Spleen (tissue), 13 donors: Measurements from ENCODE around the gene ADM. TPM values are rescaled to one million over a fixed set of nuclear protein-coding genes. Genes with fewer than 3 reads are reported as not detected.

Source experiments
- DNase-seq: peaks from one replicate; pipeline ENCODE4 v3.0.0-alpha.2; 2020
- H3K27ac ChIP-seq, 8 donors: fragments of 200-600 bp; sonication (generic) in 7 of 8; 1 replicate in 4 of 8; 2 replicates in 4 of 8; pipeline versions ENCODE4 v1.5.0 to v1.8.0; 2016 to 2021; ENCODE audit warnings: inconsistent platforms in 4 of 8, mild to moderate bottlenecking in 4 of 8, moderate library complexity in 1 of 8
- H3K27me3 ChIP-seq, 7 donors: fragments of 200-600 bp; sonication (generic) in 6 of 7; replicated peaks in 1 of 7; 1 replicate in 4 of 7; 2 replicates in 3 of 7; pipeline versions ENCODE4 v1.5.0 to v1.8.0; 2016 to 2021; ENCODE audit warnings: inconsistent platforms in 3 of 7, mild to moderate bottlenecking in 1 of 7
- H3K36me3 ChIP-seq, 6 donors: fragments of 200-600 bp; sonication (generic) in 5 of 6; 1 replicate in 4 of 6; 2 replicates in 2 of 6; pipeline versions ENCODE4 v1.5.0 to v1.8.0; 2016 to 2021; ENCODE audit warnings: inconsistent platforms in 2 of 6
- H3K4me1 ChIP-seq, 6 donors: fragments of 200-600 bp; sonication (generic) in 5 of 6; 1 replicate in 3 of 6; 2 replicates in 3 of 6; pipeline versions ENCODE4 v1.5.0 to v1.8.0; 2016 to 2021; ENCODE audit warnings: inconsistent platforms in 3 of 6
- H3K4me3 ChIP-seq, 8 donors: fragments of 200-600 bp; sonication (generic) in 7 of 8; 1 replicate in 4 of 8; 2 replicates in 4 of 8; pipeline versions ENCODE4 v1.5.0 to v1.8.0; 2016 to 2021; ENCODE audit warnings: inconsistent platforms in 4 of 8, mild to moderate bottlenecking in 4 of 8, moderate library complexity in 2 of 8
- H3K9me3 ChIP-seq, 8 donors: fragments of 200-600 bp; sonication (generic) in 7 of 8; 1 replicate in 4 of 8; 2 replicates in 4 of 8; pipeline versions ENCODE4 v1.5.0 to v1.8.0; 2016 to 2021; ENCODE audit warnings: inconsistent platforms in 4 of 8
- POLR2A ChIP-seq, 3 donors: fragments of 450-650 bp; IDR thresholded peaks; one replicate each; pipeline ENCODE4 v1.5.1; 2017; ENCODE audit warnings: antibody characterized with exemption in 3 of 3, mild to moderate bottlenecking in 1 of 3
- POLR2AphosphoS5 ChIP-seq, 3 donors: sonication (generic); formaldehyde crosslinking; IDR thresholded peaks; one replicate each; pipeline ENCODE4 v1.5.1; 2017; ENCODE audit warnings: antibody characterized with exemption in 3 of 3
- WGBS, 5 donors: extraction: QIAGEN DNeasy Blood & Tissue Kit in 3 of 5; methylation state at CpG; one replicate each; pipeline versions ENCODE4 v1.1.5 to v1.1.7; 2013 to 2018; 5-methylcytosine and 5-hydroxymethylcytosine counted together
- intact Hi-C: fragments of 100-400 bp; cut with DNase I; formaldehyde crosslinking; loops from one replicate; pipeline ENCODE4 v1.15.0; 2023; ENCODE audit warnings: low total_unique reads
- long read RNA-seq, 2 donors: transcript quantifications; one replicate each; lab custom pipeline, GENCODE V29; 2026
- polyA plus RNA-seq, 3 donors: library from polyadenylated mRNA; stranded (reverse); fragments of 200-250 nt; gene quantifications; one replicate each; pipeline ENCODE4 v1.2.1, GENCODE V29; 2013
- total RNA-seq, 7 donors: library from RNA; depleted of rRNA in 3 of 7; stranded (reverse); fragments of >200 nt in 3 of 7; fragmentation: NEBNext Ultra II Directional in 4 of 7; extraction: Animal tissue kit (Norgen Biotek cat#: 25700) in 4 of 7; gene quantifications; one replicate each; pipeline versions ENCODE4 v1.1.0 to v1.2.1, GENCODE V29; 2016 to 2021
- TF ChIP-seq, protein P1 (sequence below), 11 experiments: fragments of 200-600 bp in 7 of 11; fragments of 450-650 bp in 4 of 11; sonication (generic) in 4 of 11; IDR thresholded peaks in 8 of 11; conservative IDR thresholded peaks in 3 of 11; 1 replicate in 7 of 11; 2 replicates in 4 of 11; pipeline versions ENCODE4 v1.4.0 to v1.8.0; 2016 to 2021; ENCODE audit warnings: antibody characterized with exemption in 11 of 11, inconsistent platforms in 4 of 11, mild to moderate bottlenecking in 1 of 11
- donor health status: healthy with polysubstance abuse.
- donor health status: DM: no; HTN: no; CAD: no; lungs with moderate emphysema.
- donor health status: DM: no; HTN: no; CAD: no.
- donor health status: Bipolar disorder and iron deficiency.
- donor health status: healthy.
- donor health status: DM: no; HTN: no; CAD: no.
- donor health status: DM: yes; HTN: yes; CAD: no.

Gene ADM, protein sequence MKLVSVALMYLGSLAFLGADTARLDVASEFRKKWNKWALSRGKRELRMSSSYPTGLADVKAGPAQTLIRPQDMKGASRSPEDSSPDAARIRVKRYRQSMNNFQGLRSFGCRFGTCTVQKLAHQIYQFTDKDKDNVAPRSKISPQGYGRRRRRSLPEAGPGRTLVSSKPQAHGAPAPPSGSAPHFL
- 10 to 100 TPM; 25.6 to 88.0 (median 38.3) TPM for total RNA-seq
- polyA plus RNA-seq: 1 to 10 TPM; 5.2 to 7.8 (median 7.3) TPM
- long read RNA-seq, donor 1, partial matches to known transcripts: 0 of 2 reads
- long read RNA-seq, donor 1, other reads (novel, unspliced or antisense): 0 of 2 reads
- long read RNA-seq, donor 2, partial matches to known transcripts: 0 of 3 reads
- long read RNA-seq, donor 2, other reads (novel, unspliced or antisense): 0 of 3 reads

DNA sequence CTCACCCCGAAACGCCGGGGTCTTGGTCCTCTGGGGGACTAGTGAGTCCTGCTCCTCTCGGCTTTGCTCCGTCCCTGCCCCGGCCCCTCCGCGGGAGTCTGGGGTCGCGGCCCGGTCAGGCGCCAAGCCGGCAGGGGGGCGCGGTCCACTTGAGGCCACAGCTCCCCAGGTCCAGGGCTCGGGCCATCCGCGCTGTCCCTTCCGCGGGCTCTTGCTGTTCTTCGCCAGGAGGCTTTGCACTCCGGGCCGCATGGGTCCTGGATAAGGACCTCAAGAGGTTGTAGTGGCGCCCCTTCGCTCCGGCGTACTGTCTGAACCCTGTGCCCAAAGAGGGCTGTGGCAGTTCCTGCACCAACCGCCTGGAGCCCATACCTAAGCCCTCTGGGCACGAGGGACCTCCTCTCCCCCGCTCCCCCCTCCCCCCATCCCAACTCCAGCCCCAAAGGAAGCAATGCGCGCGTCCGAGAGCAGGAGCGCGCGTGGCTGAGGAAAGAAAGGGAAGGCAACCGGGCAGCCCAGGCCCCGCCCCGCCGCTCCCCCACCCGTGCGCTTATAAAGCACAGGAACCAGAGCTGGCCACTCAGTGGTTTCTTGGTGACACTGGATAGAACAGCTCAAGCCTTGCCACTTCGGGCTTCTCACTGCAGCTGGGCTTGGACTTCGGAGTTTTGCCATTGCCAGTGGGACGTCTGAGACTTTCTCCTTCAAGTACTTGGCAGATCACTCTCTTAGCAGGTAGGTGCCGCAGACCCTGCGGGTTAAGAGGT lies at the start of gene ADM:
TSS of gene ADM (plus strand) at position 579 of the 767 bp plus-strand sequence. CDS start 628 bp downstream, outside the sequence.
- DNase-seq: peak; percentile 93
- TF ChIP-seq, protein P1, sequence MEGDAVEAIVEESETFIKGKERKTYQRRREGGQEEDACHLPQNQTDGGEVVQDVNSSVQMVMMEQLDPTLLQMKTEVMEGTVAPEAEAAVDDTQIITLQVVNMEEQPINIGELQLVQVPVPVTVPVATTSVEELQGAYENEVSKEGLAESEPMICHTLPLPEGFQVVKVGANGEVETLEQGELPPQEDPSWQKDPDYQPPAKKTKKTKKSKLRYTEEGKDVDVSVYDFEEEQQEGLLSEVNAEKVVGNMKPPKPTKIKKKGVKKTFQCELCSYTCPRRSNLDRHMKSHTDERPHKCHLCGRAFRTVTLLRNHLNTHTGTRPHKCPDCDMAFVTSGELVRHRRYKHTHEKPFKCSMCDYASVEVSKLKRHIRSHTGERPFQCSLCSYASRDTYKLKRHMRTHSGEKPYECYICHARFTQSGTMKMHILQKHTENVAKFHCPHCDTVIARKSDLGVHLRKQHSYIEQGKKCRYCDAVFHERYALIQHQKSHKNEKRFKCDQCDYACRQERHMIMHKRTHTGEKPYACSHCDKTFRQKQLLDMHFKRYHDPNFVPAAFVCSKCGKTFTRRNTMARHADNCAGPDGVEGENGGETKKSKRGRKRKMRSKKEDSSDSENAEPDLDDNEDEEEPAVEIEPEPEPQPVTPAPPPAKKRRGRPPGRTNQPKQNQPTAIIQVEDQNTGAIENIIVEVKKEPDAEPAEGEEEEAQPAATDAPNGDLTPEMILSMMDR (IDR thresholded peaks at IDR 0.05 in 8 of 11, conservative IDR thresholded peaks at IDR 0.05 in 3 of 11): peak in 9 of 11 experiments; percentile 8 to 70 (median 51)
- TF ChIP-seq POLR2A (IDR thresholded peaks at IDR 0.05): peak; percentile 61 to 91 (median 82)
- peak; percentile 93 to 99 (median 93) for TF ChIP-seq POLR2AphosphoS5 (IDR thresholded peaks at IDR 0.05)
- peak within 1 kb of the TSS; percentile 63 to 96 (median 70) for H3K4me3 ChIP-seq
- H3K4me1 ChIP-seq: peaks cover 23 to 79% (median 69%) of the 10 kb centered on the region in 6 donors
- intact Hi-C loops: loop anchor here (5.0 kb wide), 1 partner anchor 97 kb away; no protein-coding TSS in a partner anchor
- peak within 1 kb of the TSS; percentile 48 to 94 (median 90) for H3K27ac ChIP-seq
- peaks cover 0 to 37% (median 17%) of the 10 kb centered on the region in 7 donors for H3K27me3 ChIP-seq
- 1 to 2% (median 2%) methylated on average over 28 to 48 of the region's 48 CpGs for WGBS, 5 donors
- no peaks in the 10 kb centered on the region for H3K9me3 ChIP-seq
- peaks cover 0 to 9% (median 0%) of the 10 kb centered on the region in 6 donors for H3K36me3 ChIP-seq

DNA sequence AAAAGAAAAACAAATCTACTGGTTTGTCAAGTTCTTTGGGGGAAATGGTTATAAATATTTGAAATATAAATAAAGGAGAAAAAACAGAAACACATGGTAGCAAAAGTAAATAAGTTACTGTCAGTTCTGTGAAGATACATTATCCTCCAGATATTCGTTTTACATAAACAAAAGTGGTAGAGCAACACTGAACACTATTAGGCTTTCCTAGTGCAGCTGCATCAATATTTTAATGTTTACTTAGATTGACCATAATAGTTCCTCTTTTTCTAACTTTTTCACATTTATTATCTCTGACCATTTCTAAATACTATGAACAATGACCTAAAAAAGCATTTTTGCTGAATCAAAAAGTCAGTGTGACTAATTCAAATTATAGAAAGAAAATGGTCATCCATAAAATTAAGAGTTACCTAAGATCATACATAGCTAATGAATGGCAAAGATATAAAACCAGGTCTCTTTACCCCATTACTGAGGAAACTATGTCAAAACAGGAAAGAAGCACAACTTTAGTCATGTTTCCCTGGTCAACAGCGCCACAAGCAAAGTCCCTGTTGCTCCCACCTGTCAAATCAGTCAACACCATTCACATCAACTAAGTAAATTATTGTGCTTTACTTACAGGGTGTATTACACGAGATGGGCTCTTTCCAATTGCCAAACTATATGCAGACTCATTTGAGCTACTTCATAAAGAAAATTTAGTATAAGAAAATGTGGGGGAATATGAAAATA lies 49.3 kb upstream of the ADM start:
- TF ChIP-seq POLR2A (IDR thresholded peaks at IDR 0.05): no peak
- no peak for TF ChIP-seq POLR2AphosphoS5 (IDR thresholded peaks at IDR 0.05)
- TF ChIP-seq, protein P1 (IDR thresholded peaks at IDR 0.05 in 8 of 11, conservative IDR thresholded peaks at IDR 0.05 in 3 of 11): no peak
- no peak overlapping the region for H3K4me3 ChIP-seq
- no peaks in the 10 kb centered on the region for H3K27me3 ChIP-seq
- 58 to 70% (median 62%) methylated on average over 3 of the region's 3 CpGs for WGBS, 5 donors
- no peaks in the 10 kb centered on the region for H3K36me3 ChIP-seq
- peaks cover 0 to 10% (median 4%) of the 10 kb centered on the region in 6 donors for H3K4me1 ChIP-seq
- DNase-seq: no peak
- no peaks in the 10 kb centered on the region for H3K9me3 ChIP-seq
- H3K27ac ChIP-seq: no peak overlapping the region
- intact Hi-C loops: no loop called here

DNA sequence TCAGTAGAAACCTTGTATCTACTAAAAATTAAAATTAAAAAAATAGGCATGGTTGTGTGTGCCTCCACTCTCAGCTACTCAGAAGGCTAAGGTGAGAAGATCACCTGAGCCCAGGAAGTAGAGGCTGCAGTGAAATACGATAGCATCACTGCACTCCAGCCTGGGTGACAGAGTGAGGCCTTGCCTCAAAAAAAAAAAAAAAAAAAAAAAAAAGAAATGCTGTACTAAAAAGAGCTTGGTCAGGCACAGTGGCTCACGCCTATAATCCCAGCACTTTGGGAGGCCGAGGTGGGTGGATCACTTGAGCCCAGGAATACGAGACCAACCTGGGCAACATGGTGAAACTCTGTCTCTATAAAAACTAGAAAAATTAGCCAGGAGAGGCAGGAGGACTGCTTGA lies 47.4 kb upstream of the ADM start:
- DNase-seq: no peak
- intact Hi-C loops: no loop called here
- Histone ChIP-seq H3K4me1 (peaks cover 0 to 11% (median 5%) of the 10 kb centered on the region in 6 donors), H3K36me3 (no peaks in the 10 kb centered on the region), H3K27me3 (no peaks in the 10 kb centered on the region), H3K4me3 (no peak overlapping the region), H3K27ac (no peak overlapping the region), H3K9me3 (no peaks in the 10 kb centered on the region)
- 84 to 92% (median 91%) methylated on average over 4 of the region's 4 CpGs for WGBS, 5 donors
- TF ChIP-seq, protein P1 (IDR thresholded peaks at IDR 0.05 in 8 of 11, conservative IDR thresholded peaks at IDR 0.05 in 3 of 11): no peak
- no peak for TF ChIP-seq POLR2AphosphoS5 (IDR thresholded peaks at IDR 0.05)
- no peak for TF ChIP-seq POLR2A (IDR thresholded peaks at IDR 0.05)
